ENCODE data around the gene TRABD2B. TPM values are rescaled to one million over a fixed set of nuclear protein-coding genes. Genes with fewer than 3 reads are reported as not detected.

TRABD2B gene
- total RNA-seq, 3 donors from 2014 or later = 1.4 to 3.7 (median 2.3) TPM

- Histone ChIP-seq H3K4me1 (no peaks in the 10 kb centered on the region), H3K27me3 (no peaks in the 10 kb centered on the region), H3K27ac (no peak overlapping the region), H3K36me3 (no peaks in the 10 kb centered on the region), H3K9me3 (no peaks in the 10 kb centered on the region), H3K4me3 (no peak overlapping the region)
- intact Hi-C loops (cut with DNase I; ENCODE audit: low total_unique reads) = no loop called here
- TF ChIP-seq POLR2A (IDR thresholded peaks at IDR 0.05) = no peak
- no peak for TF ChIP-seq CTCF (IDR thresholded peaks at IDR 0.05)
- TF ChIP-seq POLR2AphosphoS5 (IDR thresholded peaks at IDR 0.05) = no peak
- DNase-seq (ENCODE audit: low spot score in 2 of 2) = no peak
Observed at GRCh38 chr1:47875831-47876586, 121.2 kb downstream of the TRABD2B start.

- Histone ChIP-seq H3K27me3 (no peaks in the 10 kb centered on the region), H3K4me1 (no peaks in the 10 kb centered on the region), H3K27ac (no peak overlapping the region), H3K4me3 (no peak overlapping the region), H3K9me3 (no peaks in the 10 kb centered on the region), H3K36me3 (no peaks in the 10 kb centered on the region)
- TF ChIP-seq CTCF (IDR thresholded peaks at IDR 0.05) (no peak), POLR2A (IDR thresholded peaks at IDR 0.05) (no peak), POLR2AphosphoS5 (IDR thresholded peaks at IDR 0.05) (no peak)
- intact Hi-C loops (cut with DNase I; ENCODE audit: low total_unique reads) = no loop called here
- no peak for DNase-seq (ENCODE audit: low spot score in 2 of 2)
Observed at GRCh38 chr1:47875036-47875435, 122.1 kb downstream of the TRABD2B start.

- Histone ChIP-seq H3K27ac (no peak overlapping the region), H3K4me3 (no peak overlapping the region), H3K4me1 (no peaks in the 10 kb centered on the region), H3K9me3 (no peaks in the 10 kb centered on the region), H3K36me3 (no peaks in the 10 kb centered on the region), H3K27me3 (no peaks in the 10 kb centered on the region)
- no peak for DNase-seq (ENCODE audit: low spot score in 2 of 2)
- no peak for TF ChIP-seq CTCF (IDR thresholded peaks at IDR 0.05)
- TF ChIP-seq POLR2AphosphoS5 (IDR thresholded peaks at IDR 0.05) = no peak
- no peak for TF ChIP-seq POLR2A (IDR thresholded peaks at IDR 0.05)
- intact Hi-C loops (cut with DNase I; ENCODE audit: low total_unique reads) = no loop called here
Observed at GRCh38 chr1:47873337-47873736, 123.8 kb downstream of the TRABD2B start.

- TF ChIP-seq CTCF (IDR thresholded peaks at IDR 0.05) = no peak
- TF ChIP-seq POLR2A (IDR thresholded peaks at IDR 0.05) = no peak
- TF ChIP-seq POLR2AphosphoS5 (IDR thresholded peaks at IDR 0.05) = no peak
- H3K27me3 ChIP-seq = no peaks in the 10 kb centered on the region
- H3K27ac ChIP-seq = no peak overlapping the region
- DNase-seq (ENCODE audit: low spot score in 2 of 2) = no peak
- no peaks in the 10 kb centered on the region for H3K36me3 ChIP-seq
- no peaks in the 10 kb centered on the region for H3K4me1 ChIP-seq
- intact Hi-C loops (cut with DNase I; ENCODE audit: low total_unique reads) = no loop called here
- H3K9me3 ChIP-seq = no peaks in the 10 kb centered on the region
- H3K4me3 ChIP-seq = no peak overlapping the region
Observed at GRCh38 chr1:47872886-47873285, 124.3 kb downstream of the TRABD2B start.

GRCh38 chr1:47871799-47872353, 125.3 kb downstream of the TRABD2B start:
- no peak for DNase-seq (ENCODE audit: low spot score in 2 of 2)
- H3K9me3 ChIP-seq = no peaks in the 10 kb centered on the region
- H3K4me3 ChIP-seq = no peak overlapping the region
- intact Hi-C loops (cut with DNase I; ENCODE audit: low total_unique reads) = no loop called here
- H3K27me3 ChIP-seq = no peaks in the 10 kb centered on the region
- H3K27ac ChIP-seq = no peak overlapping the region
- no peaks in the 10 kb centered on the region for H3K4me1 ChIP-seq
- TF ChIP-seq POLR2AphosphoS5 (IDR thresholded peaks at IDR 0.05) (no peak), POLR2A (IDR thresholded peaks at IDR 0.05) (no peak), CTCF (IDR thresholded peaks at IDR 0.05) (no peak)
- H3K36me3 ChIP-seq = no peaks in the 10 kb centered on the region

Measured in breast epithelium (tissue), 4 donors.